GM21825 (cell line): Measurements from ENCODE around the gene PIK3R1.

Experiments
- ATAC-seq: cut with Tn5 transposase; IDR thresholded peaks from one replicate; pipeline ENCODE4 v1.9.1; 2021; ENCODE audit warnings: mild to moderate bottlenecking, moderate library complexity; ENCODE audit not compliant: unreplicated experiment

The PIK3R1 gene

GRCh38 chr5:68267066-68267465, 51.5 kb downstream of the PIK3R1 start:
- no peak for ATAC-seq

DNA sequence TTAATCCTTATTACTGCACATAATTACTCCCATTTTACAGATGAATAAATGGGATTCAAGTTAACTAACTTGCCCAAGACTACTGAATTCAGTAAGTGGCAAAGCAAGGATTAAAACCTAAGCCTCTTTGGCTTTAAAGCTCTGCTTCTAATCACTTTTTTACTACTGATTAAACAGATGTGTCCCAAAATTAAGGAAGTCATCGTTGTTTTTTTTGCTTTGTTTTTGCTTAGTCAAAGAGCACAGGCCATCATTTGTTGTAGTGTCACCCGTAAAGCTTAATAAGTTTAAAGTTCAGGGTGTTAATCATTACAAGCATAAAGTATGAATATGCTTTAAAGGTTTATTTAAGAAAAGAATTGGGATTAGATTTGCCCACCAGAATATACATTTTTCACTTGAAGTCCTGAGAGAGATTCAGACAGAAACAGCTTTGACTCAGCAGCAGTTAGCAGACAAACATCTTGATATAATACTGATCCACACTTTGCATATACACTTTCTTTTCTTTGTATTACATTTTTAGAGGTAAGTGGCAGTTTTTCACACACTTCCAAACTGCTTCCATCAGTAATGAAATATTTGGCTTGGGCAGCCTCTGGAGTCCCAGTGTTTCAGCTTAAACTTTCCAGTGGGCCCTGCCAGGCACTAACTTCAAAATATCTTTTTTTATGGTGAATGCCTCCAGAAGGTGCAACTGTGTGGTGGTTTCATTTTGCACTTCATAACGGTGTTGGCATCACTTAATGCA, 52.7 kb downstream of the PIK3R1 start:
- no peak for ATAC-seq

DNA sequence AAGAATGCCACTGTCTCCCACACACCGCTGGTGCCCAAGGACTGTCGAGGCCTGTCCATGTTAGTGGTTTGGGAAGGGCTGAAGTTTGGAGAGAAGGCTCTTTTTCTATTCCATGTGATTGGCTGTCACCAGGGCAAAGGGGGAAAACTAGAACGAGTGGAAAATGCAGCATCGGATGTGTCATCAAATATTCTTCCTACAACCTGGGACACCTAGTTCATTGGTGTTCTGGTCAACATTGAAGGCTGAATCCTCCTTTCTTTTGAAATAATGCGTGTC, 53.2 kb downstream of the PIK3R1 start:
- ATAC-seq: no peak

DNA sequence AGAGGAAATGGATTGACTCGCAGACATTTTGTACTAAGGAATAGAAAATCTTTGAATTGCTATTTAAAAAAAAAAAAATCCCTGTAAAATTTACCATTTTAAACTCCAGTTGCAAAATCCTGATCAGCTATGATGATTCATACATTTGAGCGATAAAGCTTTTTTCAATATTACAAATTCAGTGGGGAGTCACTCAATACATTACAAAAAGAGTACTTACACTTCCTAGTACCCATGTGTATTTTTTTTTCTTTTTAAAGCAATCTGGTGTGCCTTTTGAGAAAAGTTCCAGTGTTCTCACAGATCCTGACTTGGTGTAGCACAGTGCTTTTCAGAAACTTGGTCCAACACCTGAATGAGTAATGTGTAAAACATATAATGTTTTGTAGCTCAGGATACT, 54.3 kb downstream of the PIK3R1 start:
- ATAC-seq: no peak

DNA sequence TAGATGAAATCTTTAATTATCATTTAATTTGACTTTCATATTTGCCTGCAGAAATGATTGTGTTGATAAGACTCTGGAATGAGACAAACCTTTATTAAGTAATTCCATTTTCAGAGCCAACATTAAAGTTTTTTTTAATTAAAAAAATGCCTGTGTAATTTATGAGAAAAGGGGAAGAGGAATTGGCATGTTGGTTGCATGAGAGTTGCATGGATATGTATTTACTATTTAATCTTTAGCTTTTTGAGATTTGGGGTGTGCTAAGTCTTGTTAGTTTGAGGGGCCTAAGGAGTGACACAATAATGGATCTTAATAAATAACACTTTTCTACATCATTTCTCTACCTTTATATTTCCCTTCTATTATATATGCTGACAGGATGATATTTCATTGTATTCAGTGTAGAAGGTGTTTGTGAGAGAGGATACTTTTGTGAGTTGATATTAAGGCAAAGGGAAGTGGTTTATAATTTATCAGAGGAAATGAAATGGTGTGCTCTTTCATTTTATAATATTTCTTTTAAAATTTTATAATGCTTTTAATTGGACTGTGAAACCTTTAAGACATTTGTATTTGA, 54.9 kb downstream of the PIK3R1 start:
- ATAC-seq: no peak

GRCh38 chr5:68271124-68271523, 55.6 kb downstream of the PIK3R1 start:
- ATAC-seq: no peak

DNA sequence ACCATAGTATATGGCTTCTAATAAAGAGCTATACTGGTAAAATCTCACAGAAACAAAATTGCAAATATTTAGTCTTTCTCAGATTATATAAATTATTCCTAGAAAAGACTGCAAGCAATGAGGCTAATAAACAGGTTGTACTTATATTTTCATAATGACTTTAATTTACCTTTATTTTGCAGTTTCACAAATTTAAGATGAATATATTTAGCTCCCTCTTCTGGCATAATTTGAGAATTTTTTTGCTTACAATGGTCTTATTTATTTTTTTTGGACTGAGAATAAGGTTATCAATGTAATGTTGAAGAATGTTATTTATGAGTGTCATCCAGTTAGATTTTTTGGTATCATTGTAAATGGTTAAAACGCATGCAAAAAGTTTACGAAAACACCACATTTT, 56.7 kb downstream of the PIK3R1 start:
- no peak for ATAC-seq

DNA sequence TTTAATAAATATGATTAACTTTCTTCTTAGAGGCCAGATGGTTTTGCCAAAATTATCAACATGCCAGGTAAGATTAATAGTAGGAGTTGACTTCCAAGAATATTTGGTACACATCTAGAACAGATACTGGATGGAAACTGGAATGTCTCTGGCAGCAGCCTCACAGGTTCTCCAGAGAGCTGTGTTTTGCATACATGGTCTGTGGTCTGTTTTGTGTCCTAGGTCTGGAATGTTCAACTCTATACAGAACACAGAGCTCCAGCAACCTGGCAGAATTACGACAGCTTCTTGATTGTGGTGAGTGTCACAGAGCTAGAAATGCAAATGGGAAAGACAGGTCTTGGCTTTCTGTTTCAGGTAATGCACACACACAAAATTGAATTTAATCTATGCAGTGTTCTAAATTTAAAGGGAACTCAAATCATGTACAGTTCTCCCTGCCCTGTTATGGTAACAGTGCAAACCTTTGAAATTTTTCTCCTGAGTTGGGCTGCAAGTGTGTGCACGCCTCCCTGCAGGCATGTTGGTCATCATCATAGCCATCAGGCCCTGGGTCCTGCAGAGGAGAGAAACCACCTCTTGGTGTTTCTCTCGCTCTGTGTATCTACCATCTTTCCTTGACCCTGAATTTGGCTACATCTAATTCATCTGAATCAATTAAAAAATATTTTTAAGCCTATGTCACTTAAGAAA, 58.3 kb downstream of the PIK3R1 start:
- peak; percentile 57 for ATAC-seq

GRCh38 chr5:68274847-68275651, 59.5 kb downstream of the PIK3R1 start:
- ATAC-seq: peak; percentile 36

GRCh38 chr5:68276740-68277139, 61.2 kb downstream of the PIK3R1 start:
- no peak for ATAC-seq

DNA sequence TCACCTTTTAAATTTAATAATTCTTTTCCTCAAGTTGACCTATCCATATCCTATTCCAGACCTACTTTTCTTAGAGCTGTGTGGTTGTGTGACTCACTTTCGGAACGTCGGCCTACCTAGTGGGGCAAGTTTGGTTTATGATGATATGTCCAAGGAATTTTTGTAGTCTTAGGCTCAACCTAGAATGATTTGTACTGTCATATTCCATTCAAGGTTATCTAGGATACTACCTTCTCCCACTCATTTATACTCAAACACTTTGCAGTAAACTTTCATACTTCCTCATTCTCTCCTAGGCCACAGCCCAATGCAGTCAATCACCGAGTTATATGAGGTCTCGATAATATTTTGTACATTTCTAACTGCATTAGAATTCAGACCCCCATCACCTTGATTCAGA, 61.9 kb downstream of the PIK3R1 start:
- ATAC-seq: no peak

- no peak for ATAC-seq
Observed at GRCh38 chr5:68279984-68280383, 64.4 kb downstream of the PIK3R1 start.

DNA sequence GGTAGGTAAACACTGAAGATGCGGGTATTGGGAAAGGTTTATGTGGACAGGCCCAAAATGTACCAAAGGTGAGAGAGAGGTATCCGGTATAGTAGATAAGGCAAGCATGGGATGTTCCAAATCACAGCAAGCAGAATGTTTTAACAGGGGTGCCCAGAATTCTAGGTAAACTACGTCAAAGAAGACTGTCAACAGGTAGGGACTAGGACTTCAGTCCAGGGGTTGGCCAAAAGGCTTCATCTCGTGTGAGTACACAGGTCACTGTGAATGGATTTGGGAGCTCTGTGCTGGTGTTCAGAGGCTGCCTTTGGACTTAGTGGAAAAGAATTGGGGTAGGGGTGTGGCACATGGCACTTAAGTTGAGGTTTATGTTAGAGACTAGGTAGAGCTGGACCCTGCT, 66.4 kb downstream of the PIK3R1 start:
- no peak for ATAC-seq

- ATAC-seq: no peak
Observed at GRCh38 chr5:68283766-68284165, 68.2 kb downstream of the PIK3R1 start.

DNA sequence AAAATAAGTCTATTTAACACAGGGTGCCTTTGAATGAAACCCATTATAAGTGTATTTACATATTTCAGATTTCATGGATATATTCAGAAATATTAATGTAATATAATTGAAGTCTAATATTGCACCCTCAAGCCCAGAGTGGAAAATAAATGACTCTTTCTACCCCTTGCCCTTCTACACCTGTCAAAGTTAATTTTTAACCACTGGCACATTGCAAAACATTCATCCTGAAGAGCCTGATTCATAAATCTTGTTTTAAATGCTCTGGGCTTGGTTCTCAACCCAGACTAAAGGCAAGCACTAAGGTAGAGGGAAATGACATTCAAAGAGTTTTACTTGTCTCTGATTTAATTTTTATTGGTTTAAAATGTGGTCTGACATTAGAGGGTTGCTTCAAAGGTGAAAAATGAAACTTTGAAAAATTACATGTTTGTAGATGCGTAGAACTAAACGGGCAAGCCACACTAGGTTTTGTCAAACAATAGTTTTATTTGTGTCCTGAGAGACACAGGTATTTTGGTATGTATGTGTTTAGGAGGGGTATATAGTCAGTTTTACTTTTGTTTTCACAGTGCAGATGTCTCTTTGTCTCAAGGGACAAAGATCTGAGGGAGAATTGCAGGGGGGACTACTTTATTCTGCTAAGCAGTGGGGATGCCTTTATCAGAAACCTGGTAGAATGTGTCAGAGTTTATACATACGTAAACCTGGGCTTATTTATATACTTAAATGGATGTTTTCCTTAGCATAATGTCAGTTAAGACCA, 69.7 kb downstream of the PIK3R1 start:
- ATAC-seq: peak; percentile 29

- ATAC-seq: no peak
Observed at GRCh38 chr5:68285851-68286611, 70.5 kb downstream of the PIK3R1 start.

DNA sequence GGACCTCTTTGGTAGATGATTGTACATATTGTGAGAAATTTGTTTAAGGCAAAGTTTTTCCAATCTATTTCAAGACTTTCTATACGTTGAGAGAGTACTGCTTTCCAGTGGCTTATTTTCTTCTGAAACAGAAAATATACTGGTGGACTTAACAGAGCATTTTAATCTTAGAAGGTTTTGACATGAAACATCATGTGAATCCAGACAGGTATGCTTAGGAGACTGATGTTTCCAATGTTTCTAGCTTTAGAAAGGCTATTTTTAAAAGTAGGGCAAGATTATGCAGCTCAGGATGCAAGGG, 71.0 kb downstream of the PIK3R1 start:
- no peak for ATAC-seq

DNA sequence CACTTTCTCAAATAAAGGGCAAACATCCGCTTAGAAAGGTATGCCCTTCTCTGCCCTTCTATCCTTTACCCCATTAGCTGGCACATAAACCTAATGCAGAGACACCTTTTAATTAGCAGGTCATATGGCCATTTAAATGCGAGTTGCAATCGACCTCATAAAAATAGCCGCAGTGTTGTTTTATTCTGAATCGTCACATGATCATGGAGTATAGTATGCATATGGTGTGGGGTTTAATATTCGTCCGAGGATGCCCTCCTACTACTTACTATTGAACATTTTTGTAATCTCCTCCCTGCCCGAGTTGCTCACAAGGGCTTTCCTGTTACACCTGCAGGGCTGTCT, 72.0 kb downstream of the PIK3R1 start:
- no peak for ATAC-seq

DNA sequence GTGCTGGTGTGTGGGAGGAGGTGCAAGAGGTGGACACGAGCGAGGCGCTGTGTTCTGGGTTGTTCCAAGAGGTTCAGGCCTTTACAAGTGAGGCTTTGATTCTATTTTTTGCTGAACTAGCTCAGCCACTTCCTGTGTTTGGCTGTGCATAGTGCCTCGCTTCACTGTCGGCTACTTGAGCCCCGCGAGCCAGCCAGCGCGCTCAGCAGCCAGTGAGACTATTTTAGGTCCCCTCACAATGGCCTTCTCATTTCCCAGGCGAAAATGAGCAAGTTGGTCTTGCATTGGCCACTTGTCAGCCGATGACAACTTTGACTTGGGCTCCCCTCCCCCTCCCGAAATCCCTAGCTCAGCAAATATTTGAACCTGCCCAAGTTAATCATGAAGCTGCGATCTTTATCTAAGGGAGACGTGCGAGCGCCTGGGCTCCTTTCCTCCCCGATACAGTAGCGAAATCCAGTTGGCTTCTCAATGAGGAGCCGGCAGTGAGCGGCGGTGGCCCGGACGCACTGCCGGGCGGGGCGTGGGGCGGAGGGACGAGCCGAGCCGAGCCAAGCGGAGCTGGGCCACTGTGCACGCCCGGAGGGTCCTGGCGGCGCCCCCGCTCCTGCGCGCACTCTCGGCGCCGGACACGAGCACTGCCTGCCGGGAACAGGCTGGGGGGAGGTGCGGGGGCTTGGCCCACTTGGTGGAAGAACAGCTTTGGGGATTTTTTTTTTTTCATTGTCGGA, 72.6 kb downstream of the PIK3R1 start:
- ATAC-seq: peak; percentile 72

DNA sequence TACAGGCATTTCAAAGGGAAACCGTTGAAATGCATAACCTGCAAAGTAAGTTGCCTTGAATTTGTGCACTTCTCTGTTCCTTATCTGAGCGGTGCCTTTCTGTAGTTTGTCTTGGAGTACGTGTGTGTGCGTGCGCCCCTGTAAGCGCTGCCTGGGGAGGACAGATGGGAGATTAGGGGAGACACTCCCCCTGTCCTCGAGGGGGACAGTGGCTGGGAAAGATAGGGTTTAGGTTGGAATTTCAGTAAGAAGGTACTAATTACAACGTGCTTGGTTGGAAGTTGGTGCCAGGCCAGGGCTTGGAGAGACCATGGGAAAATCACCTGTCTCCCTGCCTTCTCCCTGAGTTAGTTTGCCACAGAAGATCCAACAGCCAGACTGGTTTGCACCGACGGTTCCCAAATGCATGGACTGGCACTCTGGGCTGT, 73.2 kb downstream of the PIK3R1 start:
- ATAC-seq: peak; percentile 3
